HG02943 (cell line): ENCODE results near the gene HEXA.
"Not testable (repeated sequence)": the region's sequence is repeated elsewhere in the genome, so short reads cannot be mapped to it uniquely, and the experiment has no call there.

Source experiments
- ATAC-seq: cut with Tn5 transposase; IDR thresholded peaks from one replicate; pipeline ENCODE4 v1.9.1; 2021; ENCODE audit warnings: mild to moderate bottlenecking, low read depth, moderate library complexity; ENCODE audit not compliant: unreplicated experiment

HEXA gene

GRCh38 chr15:72375846-72376581 lies at the start of gene HEXA:
TSS of gene HEXA (minus strand) at chr15:72376014. CDS start at chr15:72375972, 42 bp downstream.
- ATAC-seq, result peak; percentile 89

- ATAC-seq, result no peak
These were observed 47.4 kb upstream of the HEXA start for GRCh38 chr15:72423256-72423655.

- no peak for ATAC-seq
These were observed 45.7 kb upstream of the HEXA start for GRCh38 chr15:72421484-72421883.

GRCh38 chr15:72420576-72420975 lies 44.8 kb upstream of the HEXA start:
- no peak for ATAC-seq

- ATAC-seq, result not testable (repeated sequence)
These were observed 44.0 kb upstream of the HEXA start for GRCh38 chr15:72419768-72420167.

- ATAC-seq, result no peak
These were observed 39.5 kb upstream of the HEXA start for GRCh38 chr15:72415304-72415703.

GRCh38 chr15:72413337-72413736 lies 37.5 kb upstream of the HEXA start:
- not testable (repeated sequence) for ATAC-seq

- no peak for ATAC-seq
These were observed 35.7 kb upstream of the HEXA start for GRCh38 chr15:72411544-72411943.

GRCh38 chr15:72411111-72411510 lies 35.3 kb upstream of the HEXA start:
- ATAC-seq, result no peak

- no peak for ATAC-seq
These were observed 31.1 kb upstream of the HEXA start for GRCh38 chr15:72406936-72407335.

- no peak for ATAC-seq
These were observed 29.0 kb upstream of the HEXA start for GRCh38 chr15:72404841-72405240.

- ATAC-seq, result no peak
These were observed 28.5 kb upstream of the HEXA start for GRCh38 chr15:72404356-72404755.

GRCh38 chr15:72402726-72403125 lies 26.9 kb upstream of the HEXA start:
- ATAC-seq, result no peak

GRCh38 chr15:72398648-72399047 lies 22.8 kb upstream of the HEXA start:
- no peak for ATAC-seq

GRCh38 chr15:72397796-72398588 lies 22.2 kb upstream of the HEXA start, which contains the start of gene TMEM202:
TSS of gene TMEM202 (plus strand) at chr15:72398305. CDS start at chr15:72398327, 22 bp downstream.
- ATAC-seq, result no peak

GRCh38 chr15:72396331-72396730 lies 20.5 kb upstream of the HEXA start:
- not testable (repeated sequence) for ATAC-seq

- no peak for ATAC-seq
These were observed 13.4 kb upstream of the HEXA start for GRCh38 chr15:72389231-72389630.

- no peak for ATAC-seq
These were observed 11.9 kb upstream of the HEXA start for GRCh38 chr15:72387741-72388140.

GRCh38 chr15:72382146-72382545 lies 6.3 kb upstream of the HEXA start:
- ATAC-seq, result no peak

GRCh38 chr15:72380743-72381142 lies 4.9 kb upstream of the HEXA start:
- ATAC-seq, result no peak

GRCh38 chr15:72379856-72380430 lies 4.1 kb upstream of the HEXA start:
- ATAC-seq, result no peak
